GM18907 (cell line): ENCODE results near the gene NPC1.
"Not testable (repeated sequence)": the region's sequence is repeated elsewhere in the genome, so short reads cannot be mapped to it uniquely, and the experiment has no call there.

Experiments
- ATAC-seq: cut with Tn5 transposase; IDR thresholded peaks from one replicate; pipeline ENCODE4 v1.9.1; 2021; ENCODE audit warnings: mild to moderate bottlenecking, moderate library complexity; ENCODE audit not compliant: unreplicated experiment

Gene NPC1

GRCh38 chr18:23577521-23577920 lies 8.8 kb downstream of the NPC1 start:
- ATAC-seq = not testable (repeated sequence)

GRCh38 chr18:23575309-23575651 lies 11.0 kb downstream of the NPC1 start:
- ATAC-seq = no peak

- no peak for ATAC-seq
Observed at GRCh38 chr18:23574611-23575308, 11.5 kb downstream of the NPC1 start.

- no peak for ATAC-seq
Observed at GRCh38 chr18:23573626-23574431, 12.5 kb downstream of the NPC1 start.

GRCh38 chr18:23573020-23573419 lies 13.3 kb downstream of the NPC1 start:
- no peak for ATAC-seq

GRCh38 chr18:23572570-23572969 lies 13.7 kb downstream of the NPC1 start:
- no peak for ATAC-seq

GRCh38 chr18:23572012-23572411 lies 14.3 kb downstream of the NPC1 start:
- no peak for ATAC-seq

- no peak for ATAC-seq
Observed at GRCh38 chr18:23570912-23571504, 15.3 kb downstream of the NPC1 start.

- no peak for ATAC-seq
Observed at GRCh38 chr18:23569299-23570063, 16.8 kb downstream of the NPC1 start.

- ATAC-seq = no peak
Observed at GRCh38 chr18:23568281-23569138, 17.8 kb downstream of the NPC1 start.

- no peak for ATAC-seq
Observed at GRCh38 chr18:23567671-23568070, 18.6 kb downstream of the NPC1 start.

GRCh38 chr18:23565916-23566547 lies 20.3 kb downstream of the NPC1 start:
- no peak for ATAC-seq

- ATAC-seq = no peak
Observed at GRCh38 chr18:23563377-23564043, 22.8 kb downstream of the NPC1 start.

GRCh38 chr18:23560186-23560585 lies 26.1 kb downstream of the NPC1 start:
- ATAC-seq = no peak

GRCh38 chr18:23557511-23557910 lies 28.8 kb downstream of the NPC1 start:
- ATAC-seq = not testable (repeated sequence)

- no peak for ATAC-seq
Observed at GRCh38 chr18:23556145-23556780, 30.0 kb downstream of the NPC1 start.

GRCh38 chr18:23553887-23554286 lies 32.4 kb downstream of the NPC1 start:
- no peak for ATAC-seq

- ATAC-seq = no peak
Observed at GRCh38 chr18:23552505-23552904, 33.8 kb downstream of the NPC1 start.

GRCh38 chr18:23551978-23552377 lies 34.3 kb downstream of the NPC1 start:
- ATAC-seq = no peak
